Neural progenitor cell (in vitro differentiated cells): Measurements from ENCODE around the gene EREG.

ENCODE experiments used
- CTCF ChIP-seq: fragments of 200-600 bp; sonication (generic); IDR thresholded peaks from 2 replicates; pipeline ENCODE4 v1.5.1; 2017; ENCODE audit warnings: antibody characterized with exemption, mild to moderate bottlenecking
- EZH2 ChIP-seq: fragments of 200-600 bp; sonication (generic); IDR thresholded peaks from 2 replicates; pipeline ENCODE4 v1.6.1; 2017; ENCODE audit warnings: antibody characterized with exemption, mild to moderate bottlenecking, moderate library complexity

- TF ChIP-seq CTCF (no peak), EZH2 (no peak)
Observed at GRCh38 chr4:74318276-74318675, 46.7 kb upstream of the EREG start.
